Stimulated activated CD4-positive, alpha-beta T cell treated with anti-CD3 and anti-CD28 coated beads, Interleukin-12 subunit alpha, Interleukin-12 subunit beta, amount 100 ng/mL, for 24 hours (primary cell): Measurements from ENCODE around the gene BRAT1.
"Not testable (repeated sequence)": the region's sequence is repeated elsewhere in the genome, so short reads cannot be mapped to it uniquely, and the experiment has no call there.

Experiments
- DNase-seq, 2 experiments: peaks; one replicate each; pipeline ENCODE4 v3.0.0-alpha.2; 2020; ENCODE audit warnings: low read depth in 2 of 2

The BRAT1 gene

DNA sequence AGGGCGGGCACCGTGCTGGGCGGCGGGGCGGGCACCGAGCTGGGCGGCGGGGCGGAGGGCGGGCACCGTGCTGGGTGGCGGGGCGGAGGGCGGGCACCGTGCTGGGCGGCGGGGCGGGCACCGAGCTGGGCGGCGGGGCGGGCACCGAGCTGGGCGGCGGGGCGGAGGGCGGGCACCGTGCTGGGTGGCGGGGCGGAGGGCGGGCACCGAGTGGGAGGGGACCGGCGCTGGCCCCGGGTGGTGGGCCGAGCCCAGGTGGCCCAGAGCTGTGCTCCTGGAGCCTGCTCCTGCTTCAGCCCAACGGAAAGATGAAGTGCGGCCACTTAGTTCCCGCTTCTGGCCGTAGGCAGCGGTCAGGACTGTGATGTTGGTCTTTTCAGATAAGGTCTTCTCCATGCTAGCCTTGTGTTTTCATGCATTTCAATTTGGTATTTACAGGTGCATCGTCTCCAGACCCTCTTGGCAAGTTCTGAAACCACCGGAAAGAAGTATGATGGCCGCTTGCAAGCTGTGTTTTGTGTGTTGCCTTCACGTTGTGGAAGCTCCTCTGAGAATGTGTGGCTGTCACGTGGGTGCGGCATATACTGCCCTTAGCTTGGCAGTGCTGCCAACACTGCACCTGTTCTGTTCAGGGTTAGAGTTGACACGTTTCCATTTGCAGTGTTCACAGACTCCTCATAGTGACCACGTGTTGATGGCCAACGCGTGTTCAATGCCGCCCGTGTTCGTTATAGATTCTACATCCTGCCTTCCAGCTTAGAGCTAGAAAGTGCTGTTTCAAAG lies 28.7 kb upstream of the BRAT1 start:
- no peak for DNase-seq

DNA sequence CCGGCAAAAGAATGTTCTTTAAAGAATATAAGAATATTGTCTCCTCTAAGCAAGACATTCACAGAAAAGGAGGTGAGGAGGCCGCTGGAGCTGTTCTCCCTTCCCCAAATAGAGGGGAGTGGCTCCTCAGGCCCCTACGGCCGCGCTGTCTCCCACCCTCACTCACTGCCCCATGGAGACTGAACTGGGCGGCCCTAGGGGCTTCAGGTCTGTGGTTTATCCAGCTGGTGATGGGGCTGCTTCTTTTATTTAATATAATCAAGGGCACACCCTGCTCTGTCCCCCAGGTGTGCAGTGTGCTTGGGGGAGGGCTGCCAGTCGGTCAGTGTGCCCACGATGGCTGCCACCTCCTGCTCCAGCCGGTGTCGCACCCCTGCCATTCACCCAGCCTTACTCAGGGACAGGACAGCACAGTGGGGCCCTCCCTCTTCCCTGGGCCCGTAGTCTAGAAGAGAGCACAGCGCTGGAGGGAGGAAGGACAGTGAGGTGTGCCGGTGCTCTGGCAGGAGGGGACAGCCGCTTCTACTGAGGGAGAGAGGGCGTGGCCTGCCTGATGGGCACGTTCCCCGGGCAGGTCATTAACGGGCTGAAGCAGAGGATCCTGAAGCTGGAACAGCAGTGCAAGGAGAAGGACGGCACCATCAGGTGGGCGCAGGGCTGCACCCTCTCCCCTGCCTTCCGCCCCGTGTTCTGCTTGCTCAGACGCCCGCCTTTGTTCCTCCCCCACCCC lies 26.8 kb upstream of the BRAT1 start:
- no peak for DNase-seq

DNA sequence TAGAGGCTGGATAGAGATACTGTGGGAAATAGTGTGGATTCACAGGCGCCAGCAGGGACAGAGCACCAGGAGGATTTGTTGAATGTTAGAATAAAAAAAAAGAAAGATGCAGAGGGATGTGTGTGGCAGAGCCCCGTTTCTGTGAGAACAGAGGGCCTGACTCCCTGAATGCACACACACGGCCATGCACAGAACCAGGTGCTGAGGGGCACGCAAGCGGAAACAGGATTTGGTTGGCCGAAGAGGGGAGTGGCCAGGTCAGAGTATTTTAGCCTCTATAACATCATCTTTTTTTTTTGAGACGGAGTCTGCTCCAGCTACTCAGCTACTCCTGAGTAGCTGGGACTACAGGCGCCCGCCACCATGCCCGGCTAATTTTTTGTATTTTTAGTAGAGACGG lies 25.3 kb upstream of the BRAT1 start:
- DNase-seq: no peak

DNA sequence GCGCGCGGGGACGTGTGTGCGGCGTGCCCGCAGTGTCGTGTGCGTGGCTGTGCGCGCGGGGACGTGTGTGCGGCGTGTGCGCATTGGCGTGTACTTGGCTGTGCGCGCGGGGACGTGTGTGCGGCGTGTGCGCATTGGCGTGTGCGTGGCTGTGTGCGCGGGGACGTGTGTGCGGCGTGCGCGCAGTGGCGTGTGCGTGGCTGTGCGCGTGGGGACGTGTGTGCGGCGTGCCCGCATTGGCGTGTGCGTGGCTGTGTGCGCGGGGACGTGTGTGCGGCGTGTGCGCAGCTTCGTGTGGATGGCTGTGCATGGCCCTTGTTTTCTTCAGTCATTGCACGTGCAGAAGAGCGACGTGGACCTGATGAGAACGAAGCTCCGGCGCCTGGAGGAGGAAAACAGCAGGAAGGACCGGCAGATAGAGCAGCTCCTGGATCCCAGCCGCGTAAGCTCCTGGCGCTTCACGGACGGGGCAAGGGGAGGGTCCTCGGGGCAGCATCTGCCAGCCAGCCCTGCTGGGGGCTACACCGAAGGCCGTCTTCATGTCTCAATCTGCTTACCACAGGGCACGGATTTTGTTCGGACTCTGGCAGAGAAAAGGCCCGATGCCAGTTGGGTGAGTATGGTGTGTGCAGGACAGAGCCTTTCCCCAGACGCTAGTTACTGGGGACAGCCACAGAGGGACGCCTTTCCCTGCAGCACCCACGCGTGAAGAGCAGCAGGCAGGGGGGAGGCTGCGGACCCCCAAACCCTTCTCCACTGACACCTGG lies 22.8 kb upstream of the BRAT1 start:
- no peak for DNase-seq

DNA sequence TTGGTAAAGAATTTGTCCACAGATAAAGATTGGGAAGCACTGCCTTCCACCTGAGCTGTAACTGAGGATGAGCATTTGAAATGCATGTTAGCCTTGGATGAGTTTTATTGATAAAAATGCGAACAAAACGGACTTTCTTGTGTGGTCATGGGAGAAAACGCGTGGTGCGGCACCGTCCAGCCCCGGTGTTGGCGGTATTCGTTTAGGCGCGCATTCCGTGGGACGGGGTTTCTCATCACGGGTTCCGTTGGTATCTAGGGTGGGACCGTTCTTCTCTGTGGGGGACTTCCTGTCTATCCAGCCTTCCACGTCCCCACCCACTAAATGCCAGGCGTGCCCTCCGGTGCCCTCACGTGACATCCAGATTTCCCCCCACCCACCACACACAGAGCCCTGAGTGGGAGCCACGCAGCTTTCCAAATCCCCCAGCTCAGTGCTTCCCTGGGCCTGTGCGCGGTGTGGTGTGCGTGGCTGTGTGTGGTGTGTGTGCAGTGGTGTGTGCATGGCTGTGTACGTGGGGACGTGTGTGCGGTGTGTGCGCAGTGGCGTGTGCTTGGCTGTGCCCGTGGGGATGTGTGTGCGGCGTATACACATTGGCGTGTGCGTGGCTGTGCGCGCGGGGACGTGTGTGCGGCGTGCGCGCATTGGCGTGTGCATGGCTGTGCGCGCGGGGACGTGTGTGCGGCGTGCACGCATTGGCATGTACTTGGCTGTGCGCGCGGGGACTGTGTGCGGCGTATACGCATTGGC lies 21.6 kb upstream of the BRAT1 start:
- no peak for DNase-seq

DNA sequence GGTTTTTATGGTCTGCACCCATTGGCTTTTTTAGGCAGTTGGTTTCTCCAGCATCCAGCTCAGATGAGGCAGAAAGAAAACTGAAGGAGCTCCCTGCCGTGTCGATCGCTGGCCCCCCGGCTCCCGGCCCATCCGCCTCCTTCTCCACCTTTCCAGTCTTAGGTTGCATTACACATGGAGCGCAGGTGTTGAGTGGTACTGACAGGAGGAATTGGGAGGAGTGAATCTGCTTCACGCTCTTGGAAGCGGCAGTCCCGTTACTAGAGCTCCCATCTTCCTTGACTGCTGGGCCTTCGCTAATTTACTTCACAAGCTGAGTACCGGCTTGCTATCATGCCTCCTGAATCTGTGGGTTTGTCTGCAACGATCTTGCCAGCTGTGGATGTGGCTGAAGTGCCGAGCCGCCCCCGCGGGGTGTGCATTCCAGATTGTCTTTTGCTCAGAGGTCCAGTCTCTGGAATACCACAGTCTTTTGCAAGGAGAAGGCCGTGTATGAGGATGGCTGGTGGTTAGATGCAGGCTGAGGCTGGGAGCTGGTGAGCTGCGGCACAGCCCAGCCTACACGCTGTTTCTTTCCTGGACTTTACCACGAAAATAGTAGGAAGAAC lies 20.5 kb upstream of the BRAT1 start:
- no peak for DNase-seq

DNA sequence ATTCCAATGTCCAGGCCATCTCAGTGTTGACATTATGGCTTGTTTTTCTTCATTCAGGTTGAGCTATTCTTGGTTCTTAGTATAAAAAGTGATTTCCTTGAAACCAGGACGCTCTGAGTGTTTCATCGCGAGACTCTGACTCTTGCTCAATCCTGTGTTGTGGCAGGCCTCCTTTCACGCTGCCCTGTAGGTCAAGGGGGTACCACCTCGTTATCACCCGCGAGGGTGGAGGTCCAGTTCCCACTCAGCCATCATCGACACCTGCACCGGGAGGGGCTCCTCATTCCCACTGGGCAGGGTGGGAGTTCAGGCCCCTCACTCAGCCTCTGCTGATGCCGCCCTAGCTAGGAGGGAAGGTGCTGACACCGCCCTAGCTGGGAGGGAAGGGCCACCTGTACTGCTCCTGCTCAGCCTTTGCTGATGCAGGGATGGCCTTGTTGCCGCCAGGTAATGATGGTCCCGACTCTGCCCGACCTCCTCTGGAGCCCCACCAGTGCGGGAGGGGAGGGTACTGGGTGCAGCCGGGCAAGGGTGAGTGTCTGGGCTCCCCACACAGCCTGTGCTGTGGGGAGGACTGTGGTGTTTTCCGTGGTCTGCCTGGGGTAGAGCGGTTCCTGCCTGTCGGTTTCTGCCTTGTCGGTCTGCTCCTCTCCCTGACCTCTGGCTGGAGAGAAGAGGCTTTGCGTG lies 19.9 kb upstream of the BRAT1 start:
- DNase-seq: no peak

DNA sequence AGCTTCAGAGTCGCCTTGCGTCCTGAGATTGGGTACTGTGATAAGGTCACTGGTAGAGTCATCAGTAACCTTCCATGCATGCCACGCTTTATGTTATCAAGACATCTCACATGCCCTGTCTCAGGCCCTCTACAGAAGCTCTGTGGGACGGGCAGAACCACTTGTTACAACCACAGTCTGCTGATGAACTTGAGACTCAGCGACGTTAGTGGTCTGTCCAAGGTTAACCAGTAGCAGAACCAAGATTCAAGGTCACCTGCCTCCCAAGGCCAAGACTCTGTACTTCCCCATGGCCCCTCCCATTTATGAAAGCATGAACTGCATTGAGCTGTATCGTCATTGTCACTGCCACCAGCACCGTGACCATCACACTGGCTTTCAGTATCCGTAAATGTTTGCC lies 18.4 kb upstream of the BRAT1 start:
- no peak for DNase-seq

DNA sequence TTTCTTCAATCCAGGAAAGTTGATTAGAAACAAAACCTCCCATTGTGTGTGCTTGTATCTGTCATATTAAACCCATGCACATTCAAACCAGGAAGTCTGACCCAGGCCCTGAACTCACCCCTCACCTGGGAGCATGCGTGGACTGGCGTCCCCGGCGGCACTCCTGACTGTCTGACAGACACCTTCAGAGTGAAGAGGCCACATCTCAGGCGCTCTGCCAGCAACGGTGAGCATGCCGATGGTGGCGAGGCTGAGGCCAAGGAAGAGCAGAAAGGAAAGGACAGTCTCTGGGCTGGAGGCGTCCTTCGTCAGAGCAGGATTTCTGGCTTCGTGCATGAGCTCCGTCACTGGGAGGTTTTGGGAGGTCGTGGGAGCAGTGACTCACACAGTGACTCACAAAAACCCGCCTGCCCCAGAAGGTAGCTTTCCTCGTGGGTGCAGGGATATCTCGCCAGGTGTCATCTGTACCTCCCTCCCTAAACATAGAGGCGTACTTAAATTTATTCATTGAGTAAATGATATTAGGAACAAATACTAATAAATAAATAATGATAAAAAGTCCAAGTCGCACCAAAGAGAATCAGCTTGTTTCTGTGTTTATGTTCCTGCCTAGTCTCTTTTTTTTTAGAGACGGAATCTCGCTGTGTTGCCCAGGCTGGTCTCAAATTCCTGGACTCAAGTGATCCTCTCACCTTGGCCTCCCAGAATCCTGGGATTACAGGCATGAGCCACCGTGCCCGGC lies 16.9 kb upstream of the BRAT1 start:
- DNase-seq: no peak

DNA sequence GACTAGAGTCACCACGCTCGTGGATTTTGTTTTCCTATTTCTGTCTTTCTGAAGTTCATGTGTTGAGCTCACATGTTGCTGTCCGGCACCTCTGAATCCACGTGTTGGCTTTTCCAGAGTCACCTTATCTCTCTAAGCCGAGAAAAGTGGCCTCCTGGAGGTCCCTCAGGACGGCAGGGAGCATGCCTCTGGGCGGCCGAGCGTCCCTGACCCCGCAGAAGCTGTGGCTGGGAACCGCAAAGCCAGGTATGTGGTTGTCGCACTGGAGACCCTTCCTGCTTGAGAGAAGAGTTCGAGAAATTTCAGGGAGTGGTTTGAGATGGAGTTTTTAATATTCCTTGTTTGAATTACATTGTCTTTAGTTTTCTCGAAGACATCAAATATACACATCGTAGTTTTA lies 16.1 kb upstream of the BRAT1 start:
- no peak for DNase-seq

DNA sequence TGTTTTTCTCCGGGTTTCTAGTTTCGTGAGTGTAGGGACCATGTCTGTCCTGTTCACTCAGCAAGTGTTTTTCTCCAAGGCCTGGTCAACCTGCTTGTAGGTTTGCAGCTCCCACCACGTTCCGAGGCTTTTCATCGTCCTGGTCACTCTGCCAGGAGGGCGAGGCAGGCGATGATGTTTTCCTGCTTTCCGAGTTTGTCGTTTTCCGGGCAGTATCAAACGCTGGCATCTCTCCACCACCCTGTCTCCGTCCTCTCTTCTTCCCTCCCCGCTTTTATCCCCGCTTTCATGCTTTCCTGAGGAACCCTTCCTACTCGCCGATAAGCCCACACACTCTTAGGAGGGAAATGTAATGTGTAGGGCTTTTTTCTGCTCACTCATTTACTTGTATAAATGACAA lies 14.7 kb upstream of the BRAT1 start:
- no peak for DNase-seq

DNA sequence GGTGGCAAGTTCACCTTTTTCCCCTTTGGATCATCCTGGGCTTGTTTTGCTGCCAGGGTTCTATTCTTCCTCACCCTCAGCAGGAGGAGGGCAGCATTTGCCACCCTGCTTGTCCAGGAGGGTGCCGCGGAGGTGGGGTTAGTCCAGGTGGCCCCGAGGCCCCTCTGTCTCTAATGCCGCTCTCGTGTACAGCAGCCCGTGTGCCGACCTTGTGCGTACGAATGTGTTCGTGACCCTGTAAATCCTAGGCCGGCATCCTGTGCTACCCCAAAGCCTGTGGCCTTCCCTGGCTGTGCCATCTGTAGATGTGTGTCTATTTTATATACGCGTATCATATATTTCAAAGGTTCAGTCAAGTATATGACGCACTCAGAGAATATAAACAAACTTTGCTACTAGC lies 14.1 kb upstream of the BRAT1 start:
- no peak for DNase-seq

DNA sequence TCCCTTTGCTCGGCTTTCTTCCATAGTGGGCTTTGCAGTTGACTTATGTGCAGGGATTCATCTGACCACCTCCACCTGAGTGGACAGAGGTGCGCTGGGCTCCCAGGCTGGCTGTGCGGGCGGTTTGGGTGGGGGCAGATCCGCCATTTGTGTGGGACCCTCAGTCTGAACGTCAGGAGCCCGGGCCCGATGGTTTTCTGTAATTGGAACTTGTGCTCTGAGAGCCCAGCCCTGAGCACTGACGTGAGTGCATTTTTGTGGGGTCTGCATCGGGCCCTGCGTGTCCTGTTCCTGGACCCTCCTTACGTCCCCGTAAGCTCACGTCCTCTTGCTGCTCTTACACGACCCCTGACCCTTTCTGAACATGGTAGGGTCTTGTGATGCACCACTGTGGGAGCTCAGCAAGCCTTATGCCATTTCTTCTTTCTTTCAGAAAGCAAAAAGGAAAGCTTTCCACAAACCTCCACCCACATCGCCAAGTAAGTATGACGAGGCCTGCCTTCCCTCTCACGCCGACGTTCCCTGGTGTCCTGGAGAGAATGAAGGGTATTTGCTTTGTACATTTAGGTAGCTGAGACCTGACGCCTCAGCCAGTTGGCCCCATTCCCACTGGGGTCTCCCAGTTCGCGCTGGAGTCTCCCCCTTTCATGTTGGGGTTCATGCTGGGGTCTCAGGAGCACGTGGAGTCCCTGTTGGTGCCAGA lies 13.3 kb upstream of the BRAT1 start:
- no peak for DNase-seq

DNA sequence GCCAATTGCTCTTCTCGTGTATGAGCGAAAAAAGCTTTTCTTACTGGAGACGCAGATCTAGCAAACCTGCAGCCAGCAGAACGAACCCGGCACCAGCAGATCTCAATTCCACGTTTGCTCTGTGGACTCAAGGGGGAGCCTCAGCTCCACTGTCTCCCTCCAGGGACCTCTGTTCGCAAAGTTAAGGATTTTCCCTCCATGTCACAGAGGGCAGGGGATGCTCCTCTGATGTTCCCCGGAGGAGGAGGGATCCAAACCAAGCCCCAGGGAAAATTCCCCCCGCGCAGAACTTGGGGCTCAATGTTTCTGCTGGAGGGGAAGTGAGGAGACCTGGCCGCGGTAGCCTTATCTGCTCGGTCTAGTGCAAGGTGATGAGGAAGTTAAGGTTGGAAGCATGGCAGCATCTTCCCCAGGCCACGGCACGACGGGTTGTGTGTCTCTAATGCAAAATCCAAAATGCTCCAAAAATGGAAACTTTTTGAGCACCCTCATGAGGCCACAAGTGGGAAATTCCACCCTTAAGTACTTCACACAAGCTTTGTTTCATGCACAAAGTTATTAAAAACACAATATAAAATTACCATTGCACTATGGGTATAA lies 12.5 kb upstream of the BRAT1 start:
- no peak for DNase-seq

DNA sequence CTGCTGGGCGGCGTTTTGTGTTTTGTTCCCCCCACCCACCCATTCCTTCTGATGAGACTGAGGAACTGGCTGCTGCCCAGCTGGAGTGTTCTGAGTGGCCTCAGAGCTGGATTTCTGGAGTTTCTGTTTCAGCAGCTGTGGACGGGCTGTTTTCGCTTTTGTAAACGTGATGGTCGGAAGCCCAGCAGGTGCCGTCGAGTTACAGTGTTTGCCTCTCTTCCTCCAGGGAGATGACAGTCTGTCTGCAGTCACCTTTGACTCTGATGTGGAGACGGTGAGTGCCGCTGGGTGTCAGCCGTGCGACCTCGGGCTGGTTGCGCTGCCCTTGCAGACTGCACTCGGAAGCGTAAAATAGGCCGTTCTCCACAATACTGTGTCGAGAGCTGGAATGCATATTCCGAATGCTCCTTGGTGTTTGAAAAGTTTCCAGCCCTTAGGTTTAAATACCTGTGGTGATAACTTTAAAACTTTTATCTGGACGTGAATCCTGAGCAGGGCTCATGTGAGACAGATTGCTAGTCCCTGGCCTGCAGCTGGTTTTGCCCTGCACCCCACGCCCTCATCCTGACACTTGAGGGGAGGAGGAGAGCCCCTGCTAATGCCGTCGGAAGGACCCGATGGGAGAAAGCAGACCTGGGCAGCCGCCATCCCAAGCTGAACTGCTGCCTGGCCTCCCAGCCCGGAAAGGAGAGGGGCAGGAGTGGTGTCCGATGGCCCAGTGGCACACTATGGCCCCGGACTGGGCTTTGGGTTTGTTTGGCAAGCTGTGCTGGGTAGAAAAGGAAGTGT lies 11.8 kb upstream of the BRAT1 start:
- no peak for DNase-seq

DNA sequence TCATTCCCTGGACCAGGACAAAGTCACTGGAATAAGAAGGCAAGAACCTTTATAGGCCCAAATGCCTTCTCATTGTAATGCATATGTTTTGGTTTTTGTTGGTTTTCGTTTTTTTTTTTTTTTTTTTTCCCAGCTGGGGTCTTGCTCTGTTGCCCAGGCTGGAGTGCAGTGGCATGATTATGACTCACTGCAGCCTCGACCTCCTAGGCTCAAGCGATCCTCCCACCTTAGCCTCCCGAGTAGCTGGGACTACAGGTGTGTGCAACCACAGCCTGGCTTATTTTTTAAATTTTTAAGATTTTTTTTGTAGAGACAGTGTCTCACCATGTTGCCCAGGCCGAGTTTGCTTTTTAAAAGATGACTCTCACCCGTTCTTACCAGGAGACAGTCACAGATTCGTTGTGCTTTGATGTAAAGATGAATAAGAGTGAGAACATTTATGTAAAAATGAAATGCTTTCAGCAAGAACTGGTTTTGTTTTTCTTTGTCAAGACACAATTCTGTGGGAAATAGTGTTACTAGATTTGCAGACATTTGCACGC lies 11.1 kb upstream of the BRAT1 start:
- no peak for DNase-seq

DNA sequence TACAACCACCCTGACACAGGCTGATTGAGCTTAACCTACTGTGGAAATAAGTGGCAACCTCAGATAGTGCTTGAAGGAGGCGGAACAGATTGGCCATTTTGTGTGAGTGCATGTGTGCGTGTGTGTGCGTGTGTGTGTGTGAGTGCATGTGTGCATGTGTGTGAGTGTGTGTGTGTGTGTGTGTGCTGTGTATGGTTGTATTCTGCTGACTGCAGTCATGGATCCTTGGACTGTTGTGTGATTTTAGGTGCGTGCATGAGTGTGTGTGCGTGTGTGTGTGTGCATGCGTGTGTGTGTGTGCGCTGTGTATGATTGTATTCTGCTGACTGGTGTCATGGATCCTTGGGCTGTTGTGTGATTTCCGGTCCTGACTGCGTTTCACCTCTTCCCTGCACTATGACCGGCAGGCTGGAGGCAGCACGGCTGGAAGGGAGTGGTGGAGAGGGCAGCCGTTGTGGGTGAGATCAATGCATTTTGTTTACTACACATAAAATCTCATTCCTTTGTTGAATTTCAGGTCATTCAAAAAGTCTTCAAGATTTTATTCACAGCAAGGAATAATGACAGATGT lies 9.7 kb upstream of the BRAT1 start:
- no peak for DNase-seq

DNA sequence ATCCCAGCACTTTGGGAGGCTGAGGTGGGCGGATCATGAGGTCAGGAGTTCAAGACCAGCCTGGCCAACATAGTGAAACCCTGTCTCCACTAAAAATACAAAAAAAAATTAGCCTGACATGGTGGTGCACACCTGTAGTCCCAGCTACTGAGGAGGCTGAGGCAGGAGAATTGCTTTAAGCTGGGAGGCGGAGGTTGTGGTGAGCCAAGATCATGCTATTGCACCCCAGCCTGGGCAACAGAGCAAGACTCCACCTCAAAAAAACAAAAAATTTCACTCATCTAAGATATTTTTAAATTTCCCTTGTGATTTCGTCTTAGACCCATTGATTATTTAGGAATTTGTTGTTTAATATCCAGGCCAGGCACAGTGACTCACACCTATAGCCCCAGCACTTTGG lies 8.6 kb upstream of the BRAT1 start:
- not testable (repeated sequence) for DNase-seq
